Ammon's horn (tissue), 1 donor: ENCODE data around the gene GNAS.
"Not testable (repeated sequence)": the region's sequence is repeated elsewhere in the genome, so short reads cannot be mapped to it uniquely, and the experiment has no call there.

ENCODE experiments used
- DNase-seq: peaks from one replicate; pipeline ENCODE4 v3.0.0-alpha.2; 2016; ENCODE audit warnings: low spot score

The GNAS gene

DNA sequence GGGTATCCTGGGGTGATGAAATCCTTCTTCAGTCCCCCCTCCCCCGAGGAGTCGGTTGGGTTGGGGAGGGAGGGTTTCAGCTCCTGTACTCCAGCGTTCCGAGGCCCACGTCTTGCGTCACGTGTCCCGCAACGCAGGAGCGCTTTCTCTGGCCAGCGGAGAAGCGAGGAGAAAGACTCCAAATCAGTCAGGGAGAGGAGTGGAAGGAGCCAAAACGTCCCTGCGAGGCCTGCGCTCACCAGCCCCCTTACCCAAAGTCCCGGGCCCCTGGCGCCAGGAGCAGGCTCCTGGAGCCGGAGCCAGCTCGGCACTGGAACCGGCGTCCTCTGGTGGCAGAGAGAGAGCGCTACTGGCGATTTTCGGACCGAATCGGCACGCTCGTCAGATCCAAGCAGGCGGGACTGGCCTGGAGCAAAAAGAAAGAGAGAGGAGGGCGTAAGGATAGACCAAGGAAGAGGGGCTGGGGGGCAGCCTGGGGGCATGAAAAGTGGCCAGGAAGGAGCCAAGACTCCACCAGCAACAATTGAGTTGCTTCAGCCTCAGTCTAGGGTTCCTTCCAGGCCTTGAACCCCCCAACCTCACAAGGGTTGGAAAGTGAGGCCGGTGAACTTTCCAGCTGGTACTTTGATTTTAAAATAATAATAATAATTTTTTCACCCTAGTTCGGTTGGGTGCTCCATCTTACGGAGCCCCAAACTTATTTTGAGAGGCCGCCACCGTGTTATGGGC, at the start of gene GNAS:
Gene GNAS (plus strand): TSS at position 174 of the 729 bp plus-strand sequence.
- peak; percentile 68 for DNase-seq

DNA sequence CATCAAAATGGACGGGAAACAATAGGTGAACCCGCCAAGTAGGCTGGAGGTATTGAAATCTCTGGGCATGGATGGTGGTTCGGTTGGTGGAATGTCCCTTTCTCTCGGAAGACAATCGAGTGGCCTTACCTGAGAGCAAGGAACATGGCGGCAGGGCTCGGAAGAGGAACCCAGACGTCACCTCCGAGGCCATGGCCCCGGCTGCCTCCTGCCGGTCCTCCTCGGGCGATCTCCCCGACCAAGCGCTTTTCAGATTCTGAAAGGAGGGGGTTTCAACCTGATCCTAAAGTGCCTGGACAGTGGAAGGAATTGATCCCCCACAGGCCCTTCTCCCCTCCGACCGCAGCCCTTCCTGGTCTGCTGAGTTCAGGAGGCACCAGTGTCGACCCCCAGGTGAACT, 49.0 kb upstream of the GNAS start:
- no peak for DNase-seq

DNA sequence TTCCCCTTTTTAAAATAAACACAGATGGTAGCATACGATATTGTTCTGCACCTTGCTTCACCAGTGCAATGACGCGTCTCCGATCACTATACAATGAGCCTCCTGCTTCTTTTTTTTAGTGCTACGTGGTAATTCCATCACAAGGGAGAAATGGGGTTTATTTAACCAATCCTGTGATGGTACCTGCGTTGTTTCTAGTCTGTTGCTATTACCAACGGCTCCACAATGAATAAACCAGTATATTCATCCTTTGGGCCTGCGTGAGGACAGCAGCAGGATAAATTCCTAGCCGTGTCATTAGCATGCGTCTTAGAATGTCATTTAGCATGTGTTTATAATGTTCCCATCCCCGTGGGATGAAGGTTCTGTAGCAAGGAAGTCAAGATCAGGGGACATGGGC, 44.7 kb upstream of the GNAS start:
- no peak for DNase-seq

DNA sequence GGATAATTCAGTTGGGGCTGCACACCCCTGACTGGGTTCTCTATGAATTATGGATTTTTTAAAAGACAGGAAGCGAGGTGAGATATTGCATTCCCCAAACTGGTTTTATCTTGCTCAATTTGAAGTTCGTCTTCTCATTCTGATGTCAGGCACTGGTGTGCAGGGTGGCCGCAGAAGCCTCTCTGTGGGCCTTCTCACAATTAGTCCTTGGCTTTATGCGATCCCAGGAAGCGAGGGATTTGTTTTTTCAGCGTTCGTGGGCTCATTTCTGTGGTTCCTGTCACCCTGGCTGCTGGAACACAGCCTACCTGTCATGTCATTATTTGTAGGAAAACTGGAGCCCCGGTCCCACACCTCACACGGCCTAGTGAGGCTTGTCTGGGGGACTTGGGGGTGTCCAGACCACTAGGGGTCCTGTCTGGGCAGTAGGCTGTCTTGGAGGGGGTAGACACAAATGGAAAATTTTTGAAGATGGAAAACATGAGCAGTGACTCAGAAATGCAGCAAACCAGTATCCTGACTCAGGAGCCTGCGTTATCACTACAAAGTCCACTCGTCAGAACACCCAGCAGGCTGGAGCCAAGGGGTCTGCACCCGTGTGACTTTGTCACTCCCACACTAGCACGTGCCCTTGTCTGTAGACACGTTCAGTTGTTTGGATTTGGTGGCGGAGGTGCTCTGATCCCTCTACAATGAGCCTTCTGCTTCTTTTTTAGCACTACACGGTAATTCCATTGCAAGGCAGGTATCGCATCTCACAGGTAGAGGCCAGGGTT, 44.1 kb upstream of the GNAS start:
- DNase-seq, result no peak

DNA sequence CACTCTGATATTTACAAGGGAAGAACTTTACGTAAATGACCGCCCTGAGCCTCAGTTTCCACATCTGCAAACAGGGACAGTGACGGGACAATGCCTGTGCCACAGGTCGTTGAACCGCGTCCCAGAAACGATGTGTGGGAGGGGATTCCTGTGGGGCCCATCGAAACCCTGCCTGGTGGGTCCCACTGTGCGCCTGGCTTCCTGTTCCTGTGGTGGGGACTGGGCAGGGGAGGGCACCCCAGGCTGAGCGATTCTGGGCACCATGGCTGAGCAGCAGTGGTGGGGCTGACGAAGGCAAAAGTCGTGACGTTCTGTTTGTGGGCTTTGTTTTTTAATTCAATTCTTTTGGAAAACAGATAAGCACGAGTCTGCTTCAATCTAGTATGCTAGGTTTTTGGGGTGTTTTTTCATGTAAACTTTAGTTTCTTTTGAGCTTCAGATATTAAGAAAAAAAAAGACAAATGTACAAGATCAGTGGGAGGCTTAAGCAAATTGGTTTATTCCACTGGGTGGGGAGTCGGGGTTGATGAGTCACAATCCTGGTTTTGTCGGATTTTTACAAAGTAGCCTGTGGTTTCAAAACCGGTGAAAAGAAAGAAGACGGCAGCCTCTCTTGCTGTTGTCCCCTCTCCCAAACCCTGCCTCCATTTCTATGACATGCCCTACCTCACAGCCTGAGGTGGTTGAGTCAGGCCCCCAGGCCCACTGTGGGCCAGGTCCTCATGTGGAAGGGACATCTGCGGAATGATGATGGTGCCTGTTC, 42.2 kb upstream of the GNAS start:
- DNase-seq, result no peak

DNA sequence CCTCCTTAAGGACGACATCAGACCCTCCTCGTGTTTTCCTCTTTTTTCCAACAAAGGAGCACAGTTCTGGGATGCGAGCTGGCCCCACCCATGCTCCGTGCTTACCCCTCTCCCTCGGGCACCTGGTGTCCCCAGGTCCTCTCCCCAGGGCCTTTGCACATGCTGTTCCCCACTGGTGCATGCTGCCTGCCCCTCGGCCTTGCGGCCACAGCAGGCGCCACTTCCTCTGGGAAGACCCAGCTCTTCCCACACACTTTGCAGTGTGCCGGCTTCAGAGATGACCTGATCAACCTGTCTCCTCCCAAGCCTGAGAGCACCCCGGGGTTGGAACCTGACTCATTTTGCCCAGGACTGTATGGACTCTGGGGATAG, 41.7 kb upstream of the GNAS start:
- DNase-seq, result no peak

DNA sequence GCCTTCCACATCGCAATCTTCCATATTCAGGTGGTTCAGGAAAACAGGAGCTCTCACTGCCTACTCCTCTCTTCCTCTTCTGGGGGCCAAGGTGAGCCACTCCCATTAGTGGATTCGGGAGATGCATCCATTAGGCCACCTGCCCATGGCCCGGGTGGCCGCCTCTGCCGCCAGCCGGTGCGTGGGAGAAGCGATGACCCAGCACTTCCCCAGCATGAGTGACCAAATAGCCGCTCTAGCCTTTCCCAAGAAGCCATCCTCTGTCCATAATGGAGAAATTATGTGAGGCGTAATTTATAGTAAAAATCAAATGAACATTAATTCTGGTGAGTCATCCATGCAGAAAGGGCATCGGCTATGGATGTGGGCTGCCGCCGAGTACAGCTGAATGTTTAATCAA, 41.2 kb upstream of the GNAS start:
- DNase-seq, result no peak

DNA sequence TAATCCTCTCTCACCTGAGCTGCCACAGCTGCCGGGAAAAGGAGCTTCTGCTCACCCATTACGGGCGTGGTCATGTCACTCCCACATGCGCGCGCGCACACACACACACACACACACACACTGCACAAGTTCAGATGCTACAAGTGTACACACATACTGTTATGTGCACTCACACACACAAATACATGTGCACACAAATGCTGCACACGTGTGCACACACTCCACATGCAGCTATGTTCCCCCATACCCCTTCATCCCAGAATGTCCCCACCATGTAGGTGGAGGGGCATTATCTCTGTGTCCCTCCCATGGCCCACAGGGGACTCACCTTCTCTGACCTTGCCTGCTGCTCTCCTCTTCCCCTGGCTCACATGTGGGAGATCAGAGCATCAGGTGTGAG, 39.1 kb upstream of the GNAS start:
- DNase-seq, result no peak

DNA sequence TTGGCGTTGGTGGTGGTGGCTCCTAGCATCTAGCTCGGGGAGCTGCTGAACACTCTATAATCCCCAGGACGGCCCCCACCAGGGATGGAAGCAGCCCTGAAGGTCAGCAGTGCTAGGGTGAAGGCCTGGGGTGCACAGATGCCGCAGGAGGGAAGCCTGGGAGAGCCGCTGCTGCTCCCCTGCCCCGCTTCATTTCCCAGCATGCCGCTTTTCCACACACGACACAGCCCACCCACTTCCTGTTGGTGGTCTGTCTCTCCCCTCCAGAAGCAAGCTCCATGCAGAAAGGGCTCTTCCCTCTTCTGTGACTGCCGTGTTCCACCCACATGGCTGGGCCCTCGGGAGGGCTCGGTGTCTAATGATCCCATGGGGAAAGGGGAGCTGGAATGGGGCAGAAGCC, 37.1 kb upstream of the GNAS start:
- DNase-seq, result no peak

DNA sequence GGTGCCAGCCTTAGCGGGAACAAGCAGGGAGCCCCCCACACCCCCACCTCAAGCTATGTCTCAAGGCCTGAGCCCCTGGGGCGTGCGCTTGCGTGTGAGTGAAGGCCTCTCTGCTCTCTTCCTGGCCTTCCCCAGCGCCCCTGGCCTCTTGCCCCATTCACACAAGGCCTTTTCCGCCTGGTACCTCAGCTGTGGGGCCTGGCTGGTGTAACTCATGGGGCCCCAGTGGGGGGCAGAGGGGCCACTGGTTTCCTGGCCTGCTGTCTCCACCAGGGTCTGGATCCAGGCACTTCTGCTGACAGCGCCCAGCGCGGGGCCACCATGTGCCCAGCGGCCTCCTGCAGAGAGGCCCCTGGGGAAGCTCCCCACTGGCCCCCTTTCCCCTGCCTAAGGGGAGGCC, 36.5 kb upstream of the GNAS start:
- no peak for DNase-seq

DNA sequence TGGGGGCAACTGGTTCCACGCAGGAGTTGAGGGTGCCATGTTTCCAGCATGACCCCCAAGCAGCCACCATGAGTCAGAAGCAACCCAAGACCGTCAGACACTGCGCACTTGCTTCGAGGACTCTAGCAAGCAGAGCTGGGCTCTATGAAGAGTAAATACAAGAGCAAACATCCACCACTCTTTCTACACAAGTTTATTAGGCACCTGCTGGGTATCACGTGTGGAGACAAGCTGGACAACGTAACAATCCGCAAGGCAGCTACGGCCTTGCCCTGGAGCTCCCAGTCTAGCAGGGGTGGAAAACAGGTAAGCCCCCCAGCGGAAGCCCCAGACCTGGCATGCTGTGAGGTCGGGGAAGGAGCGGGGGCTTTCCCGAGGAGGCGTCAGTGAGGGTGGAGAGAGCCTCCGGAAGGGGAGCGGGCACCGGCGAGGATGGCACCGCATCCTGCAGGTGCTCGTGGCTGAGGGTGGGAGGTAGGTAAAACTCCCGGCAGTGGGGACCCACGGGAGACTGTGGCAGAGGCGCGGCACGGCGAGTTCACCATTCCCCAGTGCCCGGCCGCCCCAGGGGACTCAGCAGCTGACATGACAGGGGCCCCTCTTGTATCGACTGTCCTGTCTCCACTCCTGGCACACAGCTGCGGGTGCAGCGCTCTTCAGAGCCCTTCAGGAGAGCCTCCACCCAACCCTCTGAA, 35.4 kb upstream of the GNAS start:
- no peak for DNase-seq

DNA sequence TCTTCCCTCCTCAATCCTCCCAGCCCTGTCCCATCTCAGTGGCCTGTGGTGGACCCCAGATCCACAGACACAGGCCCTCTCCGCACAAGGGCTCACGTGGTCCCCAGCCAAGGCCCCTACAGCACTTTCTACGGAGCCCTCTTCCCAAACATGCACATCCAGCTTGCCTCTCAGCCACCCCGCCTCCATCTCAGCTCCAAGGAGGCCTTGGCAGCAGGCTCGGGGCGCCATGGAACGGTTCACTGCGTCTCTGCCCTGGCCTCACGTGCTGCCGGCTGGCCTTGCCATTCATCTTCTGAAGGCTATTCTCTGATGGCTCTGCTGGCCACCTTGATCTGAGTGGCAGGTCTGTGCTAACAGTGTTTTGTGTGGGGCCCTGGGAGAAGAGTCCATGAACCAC, 34.8 kb upstream of the GNAS start:
- no peak for DNase-seq

DNA sequence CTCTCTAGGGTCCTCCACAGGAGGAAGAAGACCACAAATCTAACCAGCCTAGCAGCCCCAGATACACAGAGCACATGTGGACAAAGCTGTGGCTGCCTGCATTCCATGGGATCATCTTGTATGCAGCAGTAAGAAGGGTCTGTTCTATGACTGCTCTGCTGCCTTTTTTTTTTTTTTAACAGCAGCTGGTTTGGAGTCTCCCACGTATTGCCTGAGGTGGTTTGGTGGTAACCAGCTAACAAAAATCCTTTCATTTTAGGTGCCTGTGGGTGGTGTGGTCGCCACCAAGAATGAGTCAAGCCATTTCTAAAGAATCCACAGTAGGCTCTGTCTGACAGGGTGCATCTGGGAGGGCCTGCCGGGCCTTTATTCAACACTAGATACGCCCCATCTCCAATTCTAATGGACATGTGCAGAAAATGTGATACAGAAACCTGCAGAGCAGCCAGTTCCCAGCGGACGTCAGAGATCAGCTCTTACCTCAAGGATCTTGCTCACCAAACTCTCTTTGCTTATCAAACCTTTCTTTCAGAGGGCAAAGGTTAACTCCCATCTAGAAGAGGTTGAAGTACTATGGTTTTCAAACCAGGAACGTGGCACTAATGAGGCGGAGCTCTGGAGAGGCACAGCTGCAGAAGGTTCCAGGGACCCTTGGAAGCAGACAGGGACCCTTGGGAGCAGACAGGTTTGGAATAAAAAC, 33.8 kb upstream of the GNAS start:
- no peak for DNase-seq

DNA sequence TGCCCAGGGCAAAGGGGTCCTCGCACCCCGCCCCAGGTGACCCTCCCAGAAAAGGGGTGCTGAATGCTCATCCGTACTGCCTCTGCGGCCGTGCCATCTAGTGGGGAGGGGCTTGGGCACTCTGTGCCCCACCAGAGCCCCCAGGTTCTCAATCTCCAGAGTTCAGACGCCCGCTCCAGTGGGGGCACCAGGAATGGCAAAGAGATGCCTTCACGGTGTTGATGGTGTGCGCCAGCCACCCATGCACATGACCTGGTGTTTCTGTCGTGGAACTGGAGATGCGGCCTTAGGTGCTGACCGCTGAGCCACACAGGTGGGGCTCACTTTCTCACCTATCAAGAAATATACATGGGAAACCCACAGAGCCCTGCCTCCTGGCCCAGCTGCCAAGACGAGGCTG, 32.6 kb upstream of the GNAS start:
- no peak for DNase-seq

DNA sequence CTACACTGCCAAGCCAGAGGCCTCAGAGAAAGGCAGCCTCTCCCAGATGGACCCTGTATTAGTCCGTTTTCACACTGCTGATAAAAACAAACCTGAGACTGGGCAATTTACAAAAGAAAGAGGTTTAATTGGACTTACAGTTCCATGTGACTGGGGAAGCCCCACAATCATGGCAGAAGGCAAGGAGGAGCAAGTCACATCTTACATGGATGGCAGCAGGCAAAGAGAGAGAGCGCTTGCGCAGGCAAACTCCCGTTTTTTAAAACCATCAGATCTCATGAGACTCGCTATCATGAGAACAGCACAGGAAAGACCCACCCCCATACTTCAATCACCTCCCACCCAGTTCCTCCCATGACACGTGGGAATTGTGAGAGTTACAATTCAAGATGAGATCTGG, 32.0 kb upstream of the GNAS start:
- DNase-seq, result not testable (repeated sequence)

DNA sequence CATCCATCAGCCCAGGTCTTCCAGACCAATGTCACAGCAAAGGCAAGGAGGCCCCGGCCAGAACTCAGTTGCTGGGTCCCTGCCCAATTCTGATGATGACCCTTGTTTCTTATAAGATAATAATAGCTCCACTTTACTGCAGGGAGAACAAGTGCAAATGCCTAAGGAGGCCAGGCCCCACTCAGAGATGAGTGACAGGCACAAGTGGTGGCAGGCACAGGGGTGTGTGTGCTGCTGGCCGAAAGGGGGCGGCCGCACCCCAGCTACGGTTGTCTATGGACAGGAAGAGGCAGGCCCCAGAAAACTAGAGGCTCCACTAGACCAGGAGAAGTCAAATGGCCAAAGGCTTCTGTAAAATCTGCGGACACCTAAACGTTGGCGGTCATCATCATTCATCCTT, 30.4 kb upstream of the GNAS start:
- no peak for DNase-seq

DNA sequence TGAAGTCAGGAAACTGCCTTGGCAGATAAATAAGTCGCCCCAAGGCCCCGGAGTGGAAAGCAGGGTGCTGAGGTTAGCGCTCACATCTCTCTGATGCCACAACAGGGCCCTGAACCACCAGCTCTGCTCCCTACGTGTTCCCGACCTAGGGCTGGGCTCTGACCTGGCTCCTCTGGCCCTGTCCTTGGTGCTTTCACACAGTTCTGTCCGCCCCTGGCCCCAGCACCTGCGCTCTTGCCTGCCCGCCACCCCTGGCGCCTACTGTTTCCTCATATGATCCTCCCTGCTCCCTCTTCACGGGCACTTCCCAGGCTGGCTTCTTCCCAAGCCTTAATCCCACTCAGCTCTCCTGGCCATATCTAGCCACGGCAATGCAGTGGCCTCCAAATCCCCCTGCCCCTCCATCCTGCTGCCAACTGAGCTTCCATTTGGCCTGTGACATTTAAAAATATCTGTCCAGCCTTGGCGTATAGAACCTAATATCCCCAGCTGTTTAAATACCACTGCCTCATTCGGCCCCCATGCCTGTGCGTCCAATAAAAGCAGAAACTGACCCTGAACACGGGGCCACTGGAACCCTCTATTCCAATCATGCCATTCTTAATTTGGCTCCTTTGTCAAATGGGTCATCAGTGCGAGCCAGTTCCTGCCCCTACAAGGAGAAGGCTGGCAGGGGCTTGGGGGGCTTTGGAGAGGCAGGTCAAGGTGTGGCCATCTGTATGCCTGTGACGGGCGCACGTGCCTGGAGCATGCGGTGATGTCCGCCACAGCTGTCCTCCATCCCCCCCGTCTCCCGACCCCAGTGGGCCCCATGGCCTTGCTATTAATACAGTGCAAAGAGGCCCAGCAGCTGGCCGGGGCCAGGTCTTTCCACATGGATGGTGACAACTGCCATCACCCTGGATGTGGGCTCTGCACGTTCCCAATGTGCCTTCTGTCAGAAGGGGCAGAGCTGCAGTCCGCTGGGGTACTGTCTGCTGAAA, 29.5 kb upstream of the GNAS start:
- no peak for DNase-seq

DNA sequence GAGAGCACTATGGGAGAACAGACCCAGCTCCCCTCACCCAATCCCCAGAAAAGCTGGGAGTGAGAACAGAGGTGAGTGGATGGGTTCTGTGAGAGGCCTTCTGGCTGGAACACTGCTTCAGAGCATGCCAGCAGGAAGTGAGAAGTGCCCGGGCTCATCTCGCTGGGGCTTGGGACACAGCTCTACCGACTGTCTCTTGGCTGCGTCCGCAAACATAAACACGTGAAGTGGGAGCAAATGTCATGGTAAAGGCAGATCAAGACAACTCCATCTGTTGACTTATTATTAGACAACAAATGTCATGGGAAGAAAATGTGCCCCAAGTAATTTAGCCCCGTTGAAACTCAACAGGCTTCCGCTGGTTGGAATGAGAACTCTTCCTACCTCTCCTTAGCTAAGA, 27.7 kb upstream of the GNAS start:
- DNase-seq, result no peak

DNA sequence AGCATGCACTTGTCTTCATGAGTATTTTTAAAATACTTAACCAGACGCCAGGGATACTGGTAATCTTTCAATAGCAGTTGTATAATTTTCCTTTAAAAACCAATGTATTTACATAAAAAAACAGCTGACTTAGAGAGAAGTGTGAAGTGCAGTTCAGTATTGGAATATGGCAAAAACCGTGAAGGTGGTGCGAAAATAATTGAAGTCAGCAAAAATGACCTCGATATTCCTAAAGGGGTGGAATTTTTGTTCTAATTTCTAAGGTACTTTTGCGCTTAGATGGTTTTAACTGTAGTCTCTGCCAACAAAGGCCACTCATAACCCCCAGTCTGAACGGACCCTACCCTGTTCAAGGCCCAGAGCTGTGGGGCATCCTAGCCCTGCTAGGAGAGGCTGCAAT, 27.1 kb upstream of the GNAS start:
- DNase-seq, result no peak

DNA sequence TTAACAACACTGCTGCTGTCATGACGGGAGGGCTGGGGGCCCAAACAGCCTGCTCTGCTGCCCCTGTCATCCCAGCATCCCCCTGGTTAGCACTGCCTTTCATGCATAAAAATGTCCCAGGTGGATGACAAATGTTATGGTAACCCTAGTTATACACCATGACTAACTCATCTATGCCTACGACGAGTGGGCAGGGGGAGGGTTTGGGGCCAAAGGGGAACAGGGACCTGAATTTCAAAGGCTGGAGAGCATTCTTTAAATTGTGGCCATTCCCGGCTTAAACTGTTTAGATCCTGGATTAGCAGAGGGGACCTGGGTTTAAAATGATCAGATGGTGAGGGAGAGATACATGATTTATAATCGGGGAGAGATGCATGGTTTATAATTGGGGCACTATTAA, 26.2 kb upstream of the GNAS start:
- DNase-seq, result no peak

DNA sequence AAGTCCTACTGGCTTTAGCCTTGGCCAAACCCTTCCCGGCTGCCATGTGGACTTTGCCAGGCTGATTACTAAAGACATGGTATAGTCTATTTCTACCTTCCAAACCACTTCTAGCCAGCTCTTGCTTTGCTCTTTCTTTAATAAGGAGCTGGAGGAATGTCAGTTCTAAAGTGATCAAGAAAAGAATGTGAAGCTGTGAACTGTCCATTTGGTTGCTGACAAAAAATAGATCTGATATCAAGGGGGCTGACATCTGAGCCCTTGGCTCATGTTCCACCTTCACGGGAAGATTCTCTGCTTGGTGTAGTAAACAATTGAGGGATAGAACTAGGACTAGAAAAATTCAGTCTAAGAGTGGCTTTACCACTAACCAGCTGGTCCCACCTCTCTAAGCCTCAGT, 24.4 kb upstream of the GNAS start:
- DNase-seq, result no peak
